HG02973 (cell line): ENCODE results near the gene MRPL4.

Source experiments
- ATAC-seq: cut with Tn5 transposase; IDR thresholded peaks from one replicate; pipeline ENCODE4 v1.9.1; 2021; ENCODE audit warnings: moderate library complexity; ENCODE audit not compliant: unreplicated experiment

The MRPL4 gene

GRCh38 chr19:10251792-10252694 is at the start of gene MRPL4:
TSS of gene MRPL4 (plus strand) at chr19:10252214. CDS start at chr19:10252254, 40 bp downstream.
- ATAC-seq = peak; percentile 87

GRCh38 chr19:10203686-10204085 is 48.3 kb upstream of the MRPL4 start:
- ATAC-seq = no peak

- ATAC-seq = no peak
These were observed 46.4 kb upstream of the MRPL4 start for GRCh38 chr19:10205636-10206035.

GRCh38 chr19:10206226-10206885 is 45.7 kb upstream of the MRPL4 start:
- no peak for ATAC-seq

GRCh38 chr19:10207026-10207425 is 45.0 kb upstream of the MRPL4 start:
- ATAC-seq = no peak

GRCh38 chr19:10209315-10209714 is 42.7 kb upstream of the MRPL4 start:
- ATAC-seq = no peak

- ATAC-seq = no peak
These were observed 41.0 kb upstream of the MRPL4 start for GRCh38 chr19:10211061-10211460.

- no peak for ATAC-seq
These were observed 40.3 kb upstream of the MRPL4 start for GRCh38 chr19:10211691-10212090.

GRCh38 chr19:10214784-10215183 is 37.2 kb upstream of the MRPL4 start:
- ATAC-seq = no peak

- no peak for ATAC-seq
These were observed 34.9 kb upstream of the MRPL4 start for GRCh38 chr19:10217085-10217484.

- peak; percentile 51 for ATAC-seq
These were observed 32.3 kb upstream of the MRPL4 start for GRCh38 chr19:10219678-10220077.

- no peak for ATAC-seq
These were observed 31.3 kb upstream of the MRPL4 start for GRCh38 chr19:10220695-10221094.

- ATAC-seq = no peak
These were observed 29.7 kb upstream of the MRPL4 start for GRCh38 chr19:10222201-10222890.

GRCh38 chr19:10223488-10224213 is 28.4 kb upstream of the MRPL4 start:
- no peak for ATAC-seq

- ATAC-seq = no peak
These were observed 27.7 kb upstream of the MRPL4 start for GRCh38 chr19:10224337-10224736.

GRCh38 chr19:10226021-10226375 is 26.0 kb upstream of the MRPL4 start:
- ATAC-seq = no peak

- no peak for ATAC-seq
These were observed 25.5 kb upstream of the MRPL4 start for GRCh38 chr19:10226376-10227025.

GRCh38 chr19:10227026-10227971 is 24.7 kb upstream of the MRPL4 start:
- ATAC-seq = no peak

GRCh38 chr19:10228393-10228792 is 23.6 kb upstream of the MRPL4 start:
- no peak for ATAC-seq
